ENCODE results near the gene PITRM1. TPM values are rescaled to one million over a fixed set of nuclear protein-coding genes. Genes with fewer than 3 reads are reported as not detected.
"Not testable (repeated sequence)": the region's sequence is repeated elsewhere in the genome, so short reads cannot be mapped to it uniquely, and the experiment has no call there.

The PITRM1 gene
- total and polyA plus RNA-seq, 2 experiments from 2014 or later: 44.1 to 45.9 TPM

DNA sequence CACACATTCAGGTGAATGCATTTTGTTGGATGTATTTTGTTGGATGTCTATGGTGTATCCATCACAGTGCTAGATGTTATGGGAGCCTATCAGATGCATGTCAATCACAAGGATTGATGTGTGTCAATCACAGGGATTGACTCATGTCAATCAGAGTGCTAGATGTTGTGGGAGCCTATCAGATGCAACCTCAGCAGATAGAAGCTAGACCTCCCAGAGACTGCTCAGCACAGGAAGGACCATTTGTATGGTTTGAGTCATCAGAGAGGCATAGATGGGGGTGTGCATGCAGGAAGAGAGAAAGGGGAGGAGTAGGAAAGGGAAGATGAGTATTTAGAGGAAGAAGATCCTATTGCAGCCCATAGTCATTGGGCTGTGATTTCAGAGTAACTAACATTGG lies 48.3 kb upstream of the PITRM1 start:
- Histone ChIP-seq H3K4me2 (no peak overlapping the region), H3K4me1 (ENCODE audit: insufficient read depth) (no peaks in the 10 kb centered on the region), H4K20me1 (ENCODE audit: insufficient read depth, poor library complexity, severe bottlenecking) (no peaks in the 10 kb centered on the region), H3K79me2 (no peaks in the 10 kb centered on the region), H3K27ac (no peak overlapping the region), H3K27me3 (no peaks in the 10 kb centered on the region), H3K9me3 (ENCODE audit: low read depth) (no peaks in the 10 kb centered on the region), H3K36me3 (replicated peaks; ENCODE audit: insufficient read depth, low read depth) (no peaks in the 10 kb centered on the region), H2AFZ (no peak overlapping the region), H3K9me2 (replicated peaks; ENCODE audit: insufficient read depth) (no peaks in the 10 kb centered on the region), H3K4me3 (no peak overlapping the region)
- TF ChIP-seq CTCF (IDR thresholded peaks at IDR 0.05; ENCODE audit: poor library complexity) (no peak), EZH2phosphoT487 (IDR thresholded peaks at IDR 0.05; ENCODE audit: low read depth, severe bottlenecking, unreplicated experiment) (no peak), EZH2 (IDR thresholded peaks at IDR 0.05; ENCODE audit: borderline replicate concordance) (no peak)
- no peak for DNase-seq (ENCODE audit: low spot score)

DNA sequence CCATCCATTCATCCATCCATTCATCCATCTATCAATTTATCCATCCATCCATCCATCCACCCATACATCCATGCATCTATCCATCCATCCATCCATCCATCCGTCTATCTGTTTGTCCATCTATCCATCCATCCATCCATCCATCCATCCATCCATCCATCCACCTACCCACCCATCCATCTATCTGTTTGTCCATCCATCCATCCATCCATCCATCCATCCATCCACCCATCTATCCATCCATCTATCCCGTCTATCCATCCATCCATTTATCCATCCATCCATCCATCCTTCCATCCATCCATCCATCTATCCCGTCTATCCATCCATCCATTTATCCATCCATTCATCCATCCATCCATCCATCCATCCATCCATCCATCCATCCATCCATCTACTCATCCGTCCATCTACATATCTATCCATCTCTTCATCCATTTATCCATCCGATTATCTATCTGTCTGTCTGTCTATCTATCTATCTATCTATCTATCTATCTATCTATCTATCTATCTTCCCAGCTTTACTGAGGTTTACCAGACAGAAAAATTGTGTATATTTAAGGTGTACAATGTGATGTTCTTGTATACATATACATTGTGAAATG lies 46.5 kb upstream of the PITRM1 start:
- H3K36me3 ChIP-seq (replicated peaks; ENCODE audit: insufficient read depth, low read depth); H2AFZ ChIP-seq; H3K4me3 ChIP-seq; H3K9me2 ChIP-seq (replicated peaks; ENCODE audit: insufficient read depth); H3K9me3 ChIP-seq (ENCODE audit: low read depth); DNase-seq (ENCODE audit: low spot score); H3K27ac ChIP-seq; H4K20me1 ChIP-seq (ENCODE audit: insufficient read depth, poor library complexity, severe bottlenecking); H3K79me2 ChIP-seq; H3K4me2 ChIP-seq; H3K4me1 ChIP-seq (ENCODE audit: insufficient read depth); H3K27me3 ChIP-seq: not testable (repeated sequence)
- 94% methylated on average over 4 of the region's 5 CpGs for WGBS (ENCODE audit: low lambda C conversion rate, missing lambda C conversion rate)

DNA sequence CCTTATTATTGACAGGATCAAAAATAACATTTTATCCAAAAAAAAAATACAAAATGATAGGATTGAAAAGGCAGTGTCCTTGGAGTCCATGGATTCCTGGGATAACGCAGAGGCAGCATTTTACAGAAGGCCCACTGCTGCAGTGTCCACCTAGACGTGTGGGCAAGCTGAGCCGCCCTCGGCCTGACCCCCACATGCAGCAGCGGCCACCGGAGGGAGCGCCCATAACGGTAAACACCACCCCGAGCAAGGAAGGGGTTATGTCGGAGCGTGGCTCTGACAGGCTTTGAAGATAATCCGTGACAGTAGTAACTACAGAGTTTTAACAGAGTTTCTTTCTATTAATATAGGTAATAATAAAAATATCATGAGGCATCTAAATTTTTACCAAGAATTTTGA lies 45.3 kb upstream of the PITRM1 start:
- Histone ChIP-seq H3K4me2 (no peak overlapping the region), H3K9me3 (ENCODE audit: low read depth) (no peaks in the 10 kb centered on the region), H3K27ac (no peak overlapping the region), H3K36me3 (replicated peaks; ENCODE audit: insufficient read depth, low read depth) (no peaks in the 10 kb centered on the region), H3K9me2 (replicated peaks; ENCODE audit: insufficient read depth) (no peaks in the 10 kb centered on the region), H3K4me1 (ENCODE audit: insufficient read depth) (no peaks in the 10 kb centered on the region), H4K20me1 (ENCODE audit: insufficient read depth, poor library complexity, severe bottlenecking) (no peaks in the 10 kb centered on the region), H3K27me3 (no peaks in the 10 kb centered on the region), H3K79me2 (no peaks in the 10 kb centered on the region), H2AFZ (no peak overlapping the region), H3K4me3 (no peak overlapping the region)
- DNase-seq (ENCODE audit: low spot score): no peak
- 90% methylated on average over 12 of the region's 12 CpGs for WGBS (ENCODE audit: low lambda C conversion rate, missing lambda C conversion rate)
- TF ChIP-seq EZH2 (IDR thresholded peaks at IDR 0.05; ENCODE audit: borderline replicate concordance): no peak
- no peak for TF ChIP-seq EZH2phosphoT487 (IDR thresholded peaks at IDR 0.05; ENCODE audit: low read depth, severe bottlenecking, unreplicated experiment)
- TF ChIP-seq CTCF (IDR thresholded peaks at IDR 0.05; ENCODE audit: poor library complexity): no peak

DNA sequence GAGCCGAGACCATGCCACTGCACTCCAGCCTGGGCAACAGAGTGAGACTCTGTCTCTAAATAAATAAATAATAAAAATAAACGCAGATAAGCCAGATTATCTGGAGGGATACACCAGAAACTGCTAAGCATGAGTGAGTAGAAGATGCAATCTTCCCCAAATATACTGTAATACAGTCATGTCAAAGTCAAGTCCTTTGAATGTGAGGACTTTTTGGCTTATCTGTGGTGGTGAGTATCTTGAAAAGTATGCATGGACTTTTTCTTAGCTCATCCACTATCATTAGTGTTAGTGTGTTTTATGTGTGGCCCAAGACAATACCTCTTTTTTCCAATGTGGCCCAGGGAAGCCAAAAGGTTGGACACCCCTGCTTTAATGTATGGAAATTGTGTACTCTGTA lies 44.7 kb upstream of the PITRM1 start:
- Histone ChIP-seq H3K4me2 (no peak overlapping the region), H3K27me3 (no peaks in the 10 kb centered on the region), H4K20me1 (ENCODE audit: insufficient read depth, poor library complexity, severe bottlenecking) (no peaks in the 10 kb centered on the region), H3K4me3 (no peak overlapping the region), H2AFZ (no peak overlapping the region), H3K36me3 (replicated peaks; ENCODE audit: insufficient read depth, low read depth) (no peaks in the 10 kb centered on the region), H3K79me2 (no peaks in the 10 kb centered on the region), H3K4me1 (ENCODE audit: insufficient read depth) (no peaks in the 10 kb centered on the region), H3K27ac (no peak overlapping the region), H3K9me2 (replicated peaks; ENCODE audit: insufficient read depth) (no peaks in the 10 kb centered on the region), H3K9me3 (ENCODE audit: low read depth) (no peaks in the 10 kb centered on the region)
- DNase-seq (ENCODE audit: low spot score): no peak
- WGBS (ENCODE audit: low lambda C conversion rate, missing lambda C conversion rate): 92% methylated on average over 2 of the region's 2 CpGs
- no peak for TF ChIP-seq CTCF (IDR thresholded peaks at IDR 0.05; ENCODE audit: poor library complexity)
- no peak for TF ChIP-seq EZH2phosphoT487 (IDR thresholded peaks at IDR 0.05; ENCODE audit: low read depth, severe bottlenecking, unreplicated experiment)
- TF ChIP-seq EZH2 (IDR thresholded peaks at IDR 0.05; ENCODE audit: borderline replicate concordance): no peak

All from hepatocyte (in vitro differentiated cells).